Activated CD4-positive, CD25-positive, alpha-beta regulatory T cell (primary cell): ENCODE data around the gene ARFIP1.
"Not testable (repeated sequence)": the region's sequence is repeated elsewhere in the genome, so short reads cannot be mapped to it uniquely, and the experiment has no call there.

ENCODE experiments used
- DNase-seq, 4 experiments: peaks; one replicate each; lab custom pipeline; 2025; lab: John Stamatoyannopoulos, UW

Gene ARFIP1

GRCh38 chr4:152785639-152786615, 6.2 kb downstream of the ARFIP1 start:
- DNase-seq: no peak

DNA sequence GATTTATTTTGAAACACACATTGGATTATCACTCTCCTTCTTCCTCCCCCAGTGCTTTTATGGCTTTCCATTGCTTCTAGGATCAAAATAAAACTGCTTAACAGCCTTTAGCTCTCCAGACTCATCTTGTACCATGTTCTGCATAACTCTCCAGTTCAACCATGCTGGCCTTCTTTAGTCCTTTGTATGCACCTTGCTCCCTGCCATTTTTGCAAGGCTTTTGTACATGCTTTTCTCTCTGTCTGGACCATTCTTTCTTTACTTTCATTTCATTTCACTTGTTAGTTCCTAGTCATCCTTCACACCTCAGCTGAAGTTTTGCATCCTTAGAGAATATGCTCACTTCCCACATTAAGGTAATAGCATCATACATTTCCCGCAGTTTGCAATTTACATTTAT, 6.9 kb downstream of the ARFIP1 start:
- DNase-seq: no peak

GRCh38 chr4:152795891-152796290, 16.1 kb downstream of the ARFIP1 start:
- DNase-seq: no peak

DNA sequence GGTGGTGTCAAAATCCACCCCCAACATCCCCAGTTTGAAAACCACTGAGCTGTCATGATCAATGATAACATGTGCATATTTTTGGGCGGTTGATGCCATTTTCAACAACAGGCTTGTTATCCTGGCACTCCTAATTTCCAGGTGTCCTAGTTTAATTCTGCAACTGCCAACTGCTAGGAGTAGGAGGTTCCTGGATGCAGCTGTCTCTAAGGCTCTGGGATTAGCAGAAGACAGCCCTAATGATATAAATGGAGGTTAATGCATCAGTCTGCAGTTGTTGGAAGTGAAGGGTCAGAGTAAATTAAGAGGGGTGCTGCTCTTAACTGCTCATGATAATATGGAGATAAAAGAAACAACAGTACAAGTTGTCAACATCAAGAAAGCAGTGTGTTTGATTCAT, 23.8 kb downstream of the ARFIP1 start:
- no peak for DNase-seq

DNA sequence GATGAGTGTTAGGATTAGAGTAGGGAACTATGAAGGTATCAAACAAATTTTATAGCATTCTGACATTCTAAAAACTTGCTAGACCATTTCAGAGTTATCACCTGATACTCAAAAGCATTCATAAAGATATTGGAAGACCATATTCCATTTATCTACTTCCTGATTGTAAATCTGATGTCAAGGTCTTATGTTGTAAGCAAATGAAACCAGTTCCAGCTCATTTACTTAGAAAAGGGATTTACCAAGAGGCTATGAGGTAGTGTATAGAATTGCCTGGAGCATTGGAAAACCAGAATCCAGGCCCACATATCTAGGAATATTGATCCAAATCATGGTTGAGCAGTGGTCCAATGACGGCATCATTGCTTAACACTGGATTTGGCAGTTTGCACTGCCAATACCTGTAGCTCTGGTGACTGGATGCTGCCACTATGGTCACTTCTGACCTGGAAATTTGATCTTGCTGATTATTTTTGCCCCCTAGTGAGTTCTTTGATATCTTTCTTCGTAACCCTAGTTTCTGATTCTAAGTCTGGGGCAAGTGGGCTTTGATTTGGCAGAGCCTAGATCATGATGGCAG, 25.4 kb downstream of the ARFIP1 start:
- DNase-seq: no peak

DNA sequence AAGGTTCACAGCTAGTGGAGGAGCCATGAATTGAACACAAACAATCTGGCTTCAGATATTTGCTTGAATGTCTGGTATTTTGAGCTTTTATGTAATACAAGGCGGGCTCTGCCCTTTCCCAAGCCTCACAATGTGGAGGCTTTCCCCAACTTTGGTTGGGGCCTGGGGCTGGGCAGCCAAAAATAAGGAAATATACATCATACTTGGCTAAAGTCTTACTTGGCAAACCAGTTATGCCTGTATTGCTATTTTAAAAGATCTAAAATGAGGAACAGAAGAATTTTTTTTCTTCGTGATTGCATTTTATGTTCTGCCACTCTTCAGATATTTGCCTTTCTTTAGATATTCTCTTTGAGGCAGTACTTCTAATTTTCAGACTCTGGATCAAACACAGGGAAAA, 26.1 kb downstream of the ARFIP1 start:
- no peak for DNase-seq

- DNase-seq: no peak
These were observed 26.9 kb downstream of the ARFIP1 start for GRCh38 chr4:152806501-152807125.

- DNase-seq: no peak
These were observed 27.6 kb downstream of the ARFIP1 start for GRCh38 chr4:152807294-152807829.

DNA sequence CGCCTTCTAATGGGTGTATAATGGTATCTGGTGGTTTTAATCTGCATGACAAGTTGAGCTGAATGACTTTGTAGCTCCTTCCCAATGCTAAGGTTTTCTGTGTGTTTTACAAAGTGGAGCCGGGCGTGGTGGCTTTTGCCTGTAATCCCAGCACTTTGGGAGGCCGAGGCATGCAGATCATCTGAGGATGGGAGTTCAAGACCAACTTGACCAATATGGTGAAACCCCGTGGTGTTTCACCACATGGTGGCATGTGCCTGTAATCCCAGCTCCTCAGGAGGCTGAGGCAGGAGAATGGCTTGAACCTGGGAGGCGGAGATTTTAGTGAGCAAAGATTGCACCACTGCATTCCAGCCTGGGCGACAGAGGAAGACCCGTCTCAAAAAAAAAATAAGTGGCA, 28.9 kb downstream of the ARFIP1 start:
- no peak for DNase-seq

- DNase-seq: no peak
These were observed 31.0 kb downstream of the ARFIP1 start for GRCh38 chr4:152810715-152811287.

DNA sequence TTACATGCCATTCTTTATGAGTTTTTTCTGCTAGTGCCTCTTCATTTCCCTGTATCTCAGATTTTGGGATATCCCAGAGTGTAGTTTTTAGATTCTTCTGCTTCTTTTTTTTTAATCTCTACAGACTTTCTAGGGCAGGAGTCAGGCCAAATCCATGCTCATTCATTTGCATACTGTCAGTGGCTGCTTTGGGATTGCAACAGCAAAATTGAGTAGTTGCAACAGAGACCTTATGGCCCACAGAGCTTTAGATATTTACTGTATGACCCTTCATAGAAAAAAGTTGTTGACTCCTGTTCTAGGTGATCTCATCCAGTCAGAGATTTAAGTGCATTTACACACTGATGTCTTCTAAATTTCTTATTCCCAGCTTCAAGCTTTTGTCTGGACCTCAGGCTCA, 35.3 kb downstream of the ARFIP1 start:
- no peak for DNase-seq

GRCh38 chr4:152817331-152817730, 37.6 kb downstream of the ARFIP1 start:
- no peak for DNase-seq

- no peak for DNase-seq
These were observed 39.4 kb downstream of the ARFIP1 start for GRCh38 chr4:152819026-152819645.

GRCh38 chr4:152820073-152820472, 40.3 kb downstream of the ARFIP1 start:
- no peak for DNase-seq

DNA sequence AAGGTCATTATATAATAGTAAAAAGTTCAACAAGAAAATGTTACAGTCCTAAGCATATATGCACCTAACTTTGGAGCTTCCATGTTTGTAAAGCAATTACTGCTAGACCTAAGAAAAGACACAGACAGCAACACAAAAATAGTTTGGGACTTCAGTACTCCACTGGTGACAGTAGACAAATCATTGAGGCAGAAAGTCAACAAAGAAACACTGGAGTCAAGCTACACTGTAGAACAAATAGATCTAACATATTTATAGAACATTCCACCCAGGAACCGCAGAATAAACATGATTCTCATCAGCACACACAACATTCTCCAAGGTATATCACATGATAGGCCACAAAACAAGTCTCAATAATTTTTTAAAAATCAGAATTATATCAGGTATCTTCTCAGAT, 42.6 kb downstream of the ARFIP1 start:
- DNase-seq: no peak

GRCh38 chr4:152824561-152824960, 44.8 kb downstream of the ARFIP1 start:
- DNase-seq: no peak

DNA sequence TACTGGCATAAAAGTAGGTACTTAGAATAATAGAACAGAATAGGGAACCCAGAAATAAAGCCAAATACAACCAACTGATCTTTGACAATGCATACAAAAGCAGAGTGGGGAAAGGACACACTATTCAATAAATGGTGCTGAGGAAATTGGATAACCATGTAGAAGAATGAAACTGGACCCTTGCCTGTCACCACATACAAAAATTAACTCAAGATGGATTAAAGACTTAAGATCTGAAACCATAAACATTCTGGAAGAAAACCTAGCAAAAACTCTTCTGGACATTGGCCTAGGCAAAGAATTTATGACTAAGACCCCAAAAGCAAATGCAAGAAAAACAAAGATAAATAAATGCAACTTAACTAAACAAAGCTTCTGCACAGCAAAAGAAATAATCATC, 45.6 kb downstream of the ARFIP1 start:
- no peak for DNase-seq

- no peak for DNase-seq
These were observed 48.4 kb downstream of the ARFIP1 start for GRCh38 chr4:152828122-152828521.

DNA sequence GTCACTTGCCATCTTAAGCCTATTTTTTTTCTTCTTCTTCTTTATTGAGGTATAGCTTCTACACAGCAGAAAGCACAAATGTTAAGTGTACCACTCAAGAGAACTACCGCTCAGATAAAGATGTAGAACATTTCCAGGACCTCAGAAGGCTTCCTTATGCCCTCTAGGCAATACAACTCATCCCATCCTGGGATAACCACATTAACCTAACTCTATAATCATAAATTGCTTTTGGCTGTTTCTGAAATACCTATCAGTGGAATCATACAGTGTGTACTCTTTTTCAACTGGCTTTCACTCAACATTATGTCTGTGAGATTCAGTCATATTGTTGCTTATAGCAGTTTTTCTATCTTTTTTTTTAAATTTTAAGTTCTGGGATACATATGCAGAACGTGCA, 51.7 kb downstream of the ARFIP1 start:
- no peak for DNase-seq

DNA sequence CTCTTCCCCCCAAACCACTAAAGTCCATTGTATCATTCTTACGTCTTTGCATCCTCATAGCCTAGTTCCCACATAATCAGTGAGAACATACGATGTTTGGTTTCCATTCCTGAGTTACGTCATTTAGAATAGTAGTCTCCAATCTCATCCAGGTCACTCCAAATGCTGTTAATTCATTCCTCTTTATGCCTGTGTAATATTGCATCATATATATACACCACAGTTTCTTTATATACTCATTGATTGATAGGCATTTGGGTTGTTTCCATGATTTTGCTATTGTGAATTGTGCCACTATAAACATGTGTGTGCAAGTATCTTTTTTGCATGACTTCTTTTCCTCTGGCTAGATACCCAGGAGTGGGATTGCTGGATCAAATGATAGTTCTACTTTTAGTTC, 57.2 kb downstream of the ARFIP1 start:
- DNase-seq: no peak

GRCh38 chr4:152839729-152840128, 60.0 kb downstream of the ARFIP1 start:
- DNase-seq: not testable (repeated sequence)
